H1 (cell line): ENCODE results near the gene TRIP13. TPM values are rescaled to one million over a fixed set of nuclear protein-coding genes. Genes with fewer than 3 reads are reported as not detected.

ENCODE experiments used
- CTCF ChIA-PET: fragments of 300-600 bp; sonication (Branson Sonifier 250); formaldehyde crosslinking; loops from one replicate; lab custom pipeline; 2021; ENCODE audit not compliant: partially characterized antibody; lab: Charles Lee
- POLR2A ChIA-PET: fragments of 300-600 bp; sonication (Branson Sonifier 250); formaldehyde crosslinking; loops from one replicate; lab custom pipeline; 2021; ENCODE audit warnings: inconsistent platforms; ENCODE audit not compliant: partially characterized antibody; lab: Charles Lee
- DNase-seq, 2 experiments: peaks; one replicate each; pipeline versions ENCODE4 v3.0.0 to v3.0.0-alpha.2; 2010 to 2022; ENCODE audit warnings: low spot score in 2 of 2, low read depth in 1 of 2, mixed read lengths in 1 of 2
- FAIRE-seq: peaks from 2 replicates; lab custom pipeline; 2011; peaks lifted over from hg19 to GRCh38; lab: Jason Lieb, UNC
- H2AFZ ChIP-seq: 2 replicates; pipeline ENCODE4 v1.8.1; 2012; ENCODE audit warnings: low read length, inconsistent platforms
- H2AK5ac ChIP-seq: 2 replicates; pipeline ENCODE4 v1.6.1; 2013; ENCODE audit warnings: low read depth, low read length
- H2BK120ac ChIP-seq: replicated peaks from 2 replicates; pipeline ENCODE3; 2013; ENCODE audit warnings: low read depth, low read length, inconsistent platforms
- H2BK12ac ChIP-seq: 2 replicates; pipeline ENCODE4 v1.6.1; 2013; ENCODE audit warnings: low read depth, low read length
- H2BK15ac ChIP-seq: 2 replicates; pipeline ENCODE4 v1.6.1; 2013; ENCODE audit warnings: low read length
- H2BK20ac ChIP-seq: 2 replicates; pipeline ENCODE4 v1.6.1; 2013; ENCODE audit warnings: low read length
- H2BK5ac ChIP-seq: 2 replicates; pipeline ENCODE4 v1.6.1; 2013; ENCODE audit warnings: low read depth, low read length
- H3K14ac ChIP-seq: 2 replicates; pipeline ENCODE4 v1.6.1; 2013; ENCODE audit warnings: inconsistent platforms; ENCODE audit not compliant: insufficient read length
- H3K18ac ChIP-seq: 2 replicates; pipeline ENCODE4 v1.6.1; 2013; ENCODE audit warnings: low read length; ENCODE audit errors: extremely low read depth
- H3K23ac ChIP-seq: 2 replicates; pipeline ENCODE4 v1.6.1; 2013; ENCODE audit warnings: inconsistent platforms; ENCODE audit not compliant: insufficient read length
- H3K23me2 ChIP-seq: 2 replicates; pipeline ENCODE4 v1.6.1; 2013; ENCODE audit warnings: low read depth, low read length
- H3K27ac ChIP-seq: 2 replicates; pipeline ENCODE4 v1.6.1; 2011; ENCODE audit warnings: low read depth, low read length, inconsistent platforms
- H3K27me3 ChIP-seq, 4 experiments: replicated peaks in 1 of 4; 1 replicate in 1 of 4; 2 replicates in 3 of 4; pipeline versions ENCODE4 v1.6.1 to v1.8.1; 2011 to 2013; ENCODE audit warnings: low read length in 3 of 4, mild to moderate bottlenecking in 3 of 4, inconsistent platforms in 2 of 4, mixed read lengths in 2 of 4, moderate library complexity in 1 of 4; ENCODE audit not compliant: control insufficient read depth in 3 of 4, insufficient read depth in 3 of 4; ENCODE audit errors: extremely low read depth in 1 of 4
- H3K36me3 ChIP-seq, 4 experiments: 2 replicates each; pipeline versions ENCODE4 v1.6.1 to v1.8.1; 2011 to 2013; ENCODE audit warnings: mild to moderate bottlenecking in 4 of 4, low read length in 3 of 4, moderate library complexity in 2 of 4, control low read depth in 1 of 4, inconsistent platforms in 1 of 4; ENCODE audit not compliant: insufficient read depth in 4 of 4, control insufficient read depth in 2 of 4
- H3K4ac ChIP-seq: replicated peaks from 2 replicates; pipeline ENCODE3; 2013; ENCODE audit warnings: low read length, low read depth, mixed read lengths, inconsistent platforms; ENCODE audit not compliant: insufficient read length
- H3K4me1 ChIP-seq, 4 experiments: replicated peaks in 1 of 4; 1 replicate in 1 of 4; 2 replicates in 3 of 4; pipeline versions ENCODE4 v1.6.1 to v1.8.1; 2011 to 2013; ENCODE audit warnings: low read length in 3 of 4, inconsistent platforms in 2 of 4, mixed read lengths in 1 of 4; ENCODE audit not compliant: insufficient read depth in 4 of 4, control insufficient read depth in 3 of 4
- H3K4me2 ChIP-seq, 2 experiments: 2 replicates each; pipeline versions ENCODE4 v1.6.1 to v1.8.1; 2011 to 2013; ENCODE audit warnings: low read depth in 2 of 2, low read length in 2 of 2, control low read depth in 1 of 2, inconsistent platforms in 1 of 2, mild to moderate bottlenecking in 1 of 2; ENCODE audit not compliant: insufficient read depth in 1 of 2
- H3K4me3 ChIP-seq, 4 experiments: fragments of 200-600, 300-600 bp in 1 of 4; sonication (generic), shearing (Covaris generic), sonication (Bioruptor Twin) in 1 of 4; 2 replicates each; pipeline versions ENCODE4 v1.5.1 to v1.8.1; 2011 to 2016; ENCODE audit warnings: low read length in 4 of 4, low read depth in 3 of 4, control low read depth in 2 of 4, inconsistent platforms in 2 of 4, mild to moderate bottlenecking in 2 of 4, mixed read lengths in 1 of 4, moderate library complexity in 1 of 4; ENCODE audit not compliant: insufficient read depth in 2 of 4; ENCODE audit errors: extremely low read depth in 1 of 4
- H3K56ac ChIP-seq: replicated peaks from 2 replicates; pipeline ENCODE3; 2013; ENCODE audit warnings: low read depth, mild to moderate bottlenecking, mixed read lengths, low read length, inconsistent platforms; ENCODE audit not compliant: insufficient read length
- H3K79me1 ChIP-seq: 2 replicates; pipeline ENCODE4 v1.6.1; 2013; ENCODE audit warnings: low read depth, low read length, control low read depth
- H3K79me2 ChIP-seq, 2 experiments: 2 replicates each; pipeline versions ENCODE4 v1.6.1 to v1.8.1; 2012 to 2013; ENCODE audit warnings: low read length in 2 of 2, mild to moderate bottlenecking in 2 of 2, inconsistent platforms in 1 of 2; ENCODE audit not compliant: insufficient read depth in 2 of 2, control insufficient read depth in 1 of 2
- H3K9ac ChIP-seq, 4 experiments: replicated peaks in 1 of 4; 1 replicate in 1 of 4; 2 replicates in 3 of 4; pipeline versions ENCODE4 v1.6.1 to v1.8.1; 2011 to 2013; ENCODE audit warnings: low read depth in 3 of 4, low read length in 3 of 4, control low read depth in 2 of 4, mild to moderate bottlenecking in 2 of 4, moderate library complexity in 2 of 4, inconsistent platforms in 1 of 4; ENCODE audit errors: extremely low read depth in 1 of 4
- H3K9me3 ChIP-seq, 2 experiments: 2 replicates each; pipeline versions ENCODE4 v1.6.1 to v1.8.1; 2012 to 2013; ENCODE audit warnings: mild to moderate bottlenecking in 2 of 2, moderate library complexity in 2 of 2, control low read depth in 1 of 2, inconsistent platforms in 1 of 2, low read depth in 1 of 2, low read length in 1 of 2, mixed read lengths in 1 of 2; ENCODE audit not compliant: insufficient read depth in 2 of 2
- H4K20me1 ChIP-seq, 2 experiments: replicated peaks in 1 of 2; 2 replicates each; pipeline versions ENCODE3 to v1.8.1; 2011 to 2013; ENCODE audit warnings: inconsistent platforms in 2 of 2, low read length in 2 of 2, mild to moderate bottlenecking in 1 of 2; ENCODE audit not compliant: insufficient read depth in 2 of 2, control insufficient read depth in 1 of 2
- H4K5ac ChIP-seq: 2 replicates; pipeline ENCODE4 v1.6.1; 2013; ENCODE audit warnings: low read length, low read depth, mixed read lengths, inconsistent platforms; ENCODE audit not compliant: insufficient read length
- H4K8ac ChIP-seq: 2 replicates; pipeline ENCODE4 v1.8.0; 2013; ENCODE audit warnings: mild to moderate bottlenecking, moderate library complexity, low read length, inconsistent platforms; ENCODE audit not compliant: insufficient read depth; ENCODE audit errors: extremely low read depth
- H4K91ac ChIP-seq: replicated peaks from 2 replicates; pipeline ENCODE3; 2013; ENCODE audit warnings: low read length, mixed read lengths, inconsistent platforms; ENCODE audit not compliant: insufficient read length
- CEBPB ChIP-seq: IDR thresholded peaks from 2 replicates; pipeline ENCODE4 v1.6.1; 2012; ENCODE audit warnings: low read depth, low read length
- CHD2 ChIP-seq: IDR thresholded peaks from 2 replicates; pipeline ENCODE4 v1.6.1; 2012; ENCODE audit warnings: low read length, improper control_type of control experiment
- EGR1 ChIP-seq: IDR thresholded peaks from 2 replicates; pipeline ENCODE4 v1.6.1; 2011; ENCODE audit warnings: low read depth, low read length, borderline replicate concordance
- WGBS, 2 experiments: shearing (Covaris generic) in 1 of 2; methylation state at CpG; one replicate each; pipeline versions ENCODE4 v1.1.6 to v1.1.7; 2013 to 2015; ENCODE audit warnings: low lambda C conversion rate in 2 of 2, mixed read lengths in 2 of 2, inconsistent platforms in 1 of 2, low coverage in 1 of 2, missing lambda C conversion rate in 1 of 2; ENCODE audit not compliant: insufficient replicate concordance in 2 of 2, insufficient coverage in 1 of 2, insufficient read length in 1 of 2; ENCODE audit errors: extremely low coverage in 1 of 2, missing lambda C conversion rate in 1 of 2; 5-methylcytosine and 5-hydroxymethylcytosine counted together
- polyA plus RNA-seq, 7 experiments: library from polyadenylated mRNA; depleted of rRNA in 3 of 7; stranded (reverse) in 5 of 7; unstranded in 2 of 7; fragments of >200 nt in 5 of 7; fragments of 200-250 nt in 2 of 7; gene quantifications; 1 replicate in 5 of 7; 2 replicates in 1 of 7; 4 replicates in 1 of 7; pipeline versions ENCODE4 v1.2.1 to v1.2.3, GENCODE V29; 2011 to 2013; ENCODE audit warnings: missing spikeins in 2 of 7, mixed read lengths in 2 of 7
- total RNA-seq: library from RNA; stranded (reverse); fragmentation: NEBNext Ultra II Directional; extraction: Animal tissue kit (Norgen Biotek cat#: 25700); gene quantifications from 2 replicates; pipeline ENCODE4 v1.2.1, GENCODE V29; 2021
- TF ChIP-seq, protein P1 (sequence below): IDR thresholded peaks from 2 replicates; pipeline ENCODE4 v1.6.1; 2012; ENCODE audit warnings: inconsistent platforms
- TF ChIP-seq, protein P2 (sequence below): IDR thresholded peaks from 2 replicates; pipeline ENCODE4 v1.6.1; 2011; ENCODE audit warnings: low read depth, mild to moderate bottlenecking, low read length; ENCODE audit not compliant: insufficient read depth

TRIP13 gene
- total and polyA plus RNA-seq, 2 of the 8 experiments (the other 6 are each of a cell fraction or from before 2014, with no cell fraction given): 20.0 to 39.2 TPM

DNA sequence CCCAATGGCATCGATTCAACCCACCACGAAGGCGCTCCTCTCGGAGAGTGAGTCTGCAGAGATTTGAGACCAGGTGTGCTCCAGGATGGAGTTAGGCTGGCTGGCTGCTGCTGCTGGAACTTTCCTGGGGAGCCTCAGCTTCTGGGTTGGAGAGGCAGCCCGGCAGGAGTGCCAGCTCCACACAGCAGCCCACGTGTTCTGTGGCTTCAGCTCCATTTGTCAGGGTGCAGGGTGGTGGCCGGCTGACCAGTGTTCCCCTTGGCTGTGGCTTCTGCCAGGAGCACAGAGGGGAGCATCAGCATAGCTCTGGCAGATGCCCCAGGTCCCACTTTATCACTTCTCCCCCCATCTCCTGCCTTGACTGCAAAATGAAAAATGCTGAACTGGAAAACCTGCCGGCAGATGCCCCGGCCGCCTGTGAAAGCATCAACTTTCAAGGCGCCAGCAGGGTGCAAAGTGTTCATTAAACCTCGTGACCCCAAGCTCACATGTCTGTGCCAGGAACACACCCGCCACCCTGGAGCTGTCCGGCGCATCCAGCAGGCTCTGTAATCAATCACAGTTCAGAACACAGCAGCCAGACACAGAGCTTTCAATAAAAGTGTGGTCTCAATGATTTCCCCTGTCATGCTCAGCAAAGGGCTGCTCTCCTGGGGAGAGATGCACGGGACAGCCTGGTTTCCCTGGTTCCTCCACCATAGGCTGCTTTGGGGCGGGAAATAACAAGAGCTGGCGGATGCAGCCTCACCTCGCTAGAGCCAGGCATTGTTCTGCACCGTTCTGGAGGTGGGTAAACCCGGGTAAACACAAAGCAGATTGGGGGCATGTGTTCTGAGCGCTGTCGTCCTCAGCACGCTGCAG lies 53.2 kb downstream of the TRIP13 start:
- no peaks in the 10 kb centered on the region for H3K9me3 ChIP-seq
- H2AFZ ChIP-seq: no peak overlapping the region
- POLR2A ChIA-PET: interaction anchor here (1.0 to 2.1 kb wide), 2 partner anchors 11 to 14 kb away, joined by 4 to 8 read pairs; no protein-coding TSS in a partner anchor
- H2BK120ac ChIP-seq: no peak overlapping the region
- no peak overlapping the region for H2BK12ac ChIP-seq
- no peaks in the 10 kb centered on the region for H4K20me1 ChIP-seq
- WGBS, 2 experiments: 73% methylated on average over 24 of the region's 24 CpGs; no CpG with 5 or more reads in 1 of the 2 experiments
- no peak overlapping the region for H2BK5ac ChIP-seq
- no peak overlapping the region; the same call in 1 of the 2 replicates for H3K18ac ChIP-seq
- H3K4me3 ChIP-seq: no peak overlapping the region
- peaks cover 0 to 4% (median 0%) of the 10 kb centered on the region in 4 experiments; a peak in 2 of 7 replicates for H3K4me1 ChIP-seq
- FAIRE-seq (no peak), DNase-seq (peak in 1 of 2 experiments; percentile 42)
- CTCF ChIA-PET: interaction anchor here (1.0 to 3.2 kb wide), 13 partner anchors 9 to 228 kb away, joined by 3 to 13 read pairs (median 4); no protein-coding TSS in a partner anchor
- H3K23ac ChIP-seq: no peak overlapping the region
- H2BK15ac ChIP-seq: 0 out of 2 replicates have a peak overlapping the region, but pooled peaks have one; percentile 29
- no peak overlapping the region for H3K4ac ChIP-seq
- no peak overlapping the region for H4K91ac ChIP-seq
- no peak overlapping the region for H3K9ac ChIP-seq
- H3K4me2 ChIP-seq: peak overlapping the region in 1 of 2 experiments; percentile 42; a peak in 1 of 4 replicates
- no peak overlapping the region for H3K56ac ChIP-seq
- H3K27ac ChIP-seq: no peak overlapping the region
- H2BK20ac ChIP-seq: no peak overlapping the region
- H3K27me3 ChIP-seq: peaks cover 0 to 6% (median 4%) of the 10 kb centered on the region in 4 experiments; a peak in 4 of 7 replicates
- H3K36me3 ChIP-seq: no peaks in the 10 kb centered on the region
- no peaks in the 10 kb centered on the region for H3K79me2 ChIP-seq
- no peaks in the 10 kb centered on the region for H3K79me1 ChIP-seq
- H4K5ac ChIP-seq: no peak overlapping the region
- H4K8ac ChIP-seq: no peak overlapping the region
- H3K14ac ChIP-seq: no peak overlapping the region
- H2AK5ac ChIP-seq: no peak overlapping the region
- H3K23me2 ChIP-seq: no peaks in the 10 kb centered on the region
- no peak for TF ChIP-seq EGR1
- TF ChIP-seq CEBPB: no peak
- TF ChIP-seq, protein P1, sequence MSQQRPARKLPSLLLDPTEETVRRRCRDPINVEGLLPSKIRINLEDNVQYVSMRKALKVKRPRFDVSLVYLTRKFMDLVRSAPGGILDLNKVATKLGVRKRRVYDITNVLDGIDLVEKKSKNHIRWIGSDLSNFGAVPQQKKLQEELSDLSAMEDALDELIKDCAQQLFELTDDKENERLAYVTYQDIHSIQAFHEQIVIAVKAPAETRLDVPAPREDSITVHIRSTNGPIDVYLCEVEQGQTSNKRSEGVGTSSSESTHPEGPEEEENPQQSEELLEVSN: peak; percentile 85
- TF ChIP-seq CHD2: no peak
- TF ChIP-seq, protein P2, sequence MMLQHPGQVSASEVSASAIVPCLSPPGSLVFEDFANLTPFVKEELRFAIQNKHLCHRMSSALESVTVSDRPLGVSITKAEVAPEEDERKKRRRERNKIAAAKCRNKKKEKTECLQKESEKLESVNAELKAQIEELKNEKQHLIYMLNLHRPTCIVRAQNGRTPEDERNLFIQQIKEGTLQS: no peak
